Spleen (tissue), 11 donors: ENCODE data around the gene HDAC8. TPM values are rescaled to one million over a fixed set of nuclear protein-coding genes. Genes with fewer than 3 reads are reported as not detected.

Experiments used
- DNase-seq: peaks from one replicate; pipeline ENCODE4 v3.0.0-alpha.2; 2020
- H3K27ac ChIP-seq, 8 donors: fragments of 200-600 bp; sonication (generic) in 7 of 8; 1 replicate in 4 of 8; 2 replicates in 4 of 8; pipeline versions ENCODE4 v1.5.0 to v1.8.0; 2016 to 2021; ENCODE audit warnings: inconsistent platforms in 4 of 8, mild to moderate bottlenecking in 4 of 8, moderate library complexity in 1 of 8
- H3K27me3 ChIP-seq, 7 donors: fragments of 200-600 bp; sonication (generic) in 6 of 7; replicated peaks in 1 of 7; 1 replicate in 4 of 7; 2 replicates in 3 of 7; pipeline versions ENCODE4 v1.5.0 to v1.8.0; 2016 to 2021; ENCODE audit warnings: inconsistent platforms in 3 of 7, mild to moderate bottlenecking in 1 of 7
- H3K36me3 ChIP-seq, 6 donors: fragments of 200-600 bp; sonication (generic) in 5 of 6; 1 replicate in 4 of 6; 2 replicates in 2 of 6; pipeline versions ENCODE4 v1.5.0 to v1.8.0; 2016 to 2021; ENCODE audit warnings: inconsistent platforms in 2 of 6
- H3K4me1 ChIP-seq, 6 donors: fragments of 200-600 bp; sonication (generic) in 5 of 6; 1 replicate in 3 of 6; 2 replicates in 3 of 6; pipeline versions ENCODE4 v1.5.0 to v1.8.0; 2016 to 2021; ENCODE audit warnings: inconsistent platforms in 3 of 6
- H3K4me3 ChIP-seq, 8 donors: fragments of 200-600 bp; sonication (generic) in 7 of 8; 1 replicate in 4 of 8; 2 replicates in 4 of 8; pipeline versions ENCODE4 v1.5.0 to v1.8.0; 2016 to 2021; ENCODE audit warnings: inconsistent platforms in 4 of 8, mild to moderate bottlenecking in 4 of 8, moderate library complexity in 2 of 8
- H3K9me3 ChIP-seq, 8 donors: fragments of 200-600 bp; sonication (generic) in 7 of 8; 1 replicate in 4 of 8; 2 replicates in 4 of 8; pipeline versions ENCODE4 v1.5.0 to v1.8.0; 2016 to 2021; ENCODE audit warnings: inconsistent platforms in 4 of 8
- CTCF ChIP-seq, 11 experiments: fragments of 200-600 bp in 7 of 11; fragments of 450-650 bp in 4 of 11; sonication (generic) in 4 of 11; IDR thresholded peaks in 8 of 11; conservative IDR thresholded peaks in 3 of 11; 1 replicate in 7 of 11; 2 replicates in 4 of 11; pipeline versions ENCODE4 v1.4.0 to v1.8.0; 2016 to 2021; ENCODE audit warnings: antibody characterized with exemption in 11 of 11, inconsistent platforms in 4 of 11, mild to moderate bottlenecking in 1 of 11
- POLR2A ChIP-seq, 3 donors: fragments of 450-650 bp; IDR thresholded peaks; one replicate each; pipeline ENCODE4 v1.5.1; 2017; ENCODE audit warnings: antibody characterized with exemption in 3 of 3, mild to moderate bottlenecking in 1 of 3
- POLR2AphosphoS5 ChIP-seq, 3 donors: sonication (generic); formaldehyde crosslinking; IDR thresholded peaks; one replicate each; pipeline ENCODE4 v1.5.1; 2017; ENCODE audit warnings: antibody characterized with exemption in 3 of 3
- WGBS, 5 donors: extraction: QIAGEN DNeasy Blood & Tissue Kit in 3 of 5; methylation state at CpG; one replicate each; pipeline versions ENCODE4 v1.1.5 to v1.1.7; 2013 to 2018; 5-methylcytosine and 5-hydroxymethylcytosine counted together
- intact Hi-C: fragments of 100-400 bp; cut with DNase I; formaldehyde crosslinking; loops from one replicate; pipeline ENCODE4 v1.15.0; 2023; ENCODE audit warnings: low total_unique reads
- polyA plus RNA-seq, 3 donors: library from polyadenylated mRNA; stranded (reverse); fragments of 200-250 nt; gene quantifications; one replicate each; pipeline ENCODE4 v1.2.1, GENCODE V29; 2013
- total RNA-seq, 7 donors: library from RNA; depleted of rRNA in 3 of 7; stranded (reverse); fragments of >200 nt in 3 of 7; fragmentation: NEBNext Ultra II Directional in 4 of 7; extraction: Animal tissue kit (Norgen Biotek cat#: 25700) in 4 of 7; gene quantifications; one replicate each; pipeline versions ENCODE4 v1.1.0 to v1.2.1, GENCODE V29; 2016 to 2021
- donor health status: healthy with polysubstance abuse.
- donor health status: DM: no; HTN: no; CAD: no; lungs with moderate emphysema.
- donor health status: DM: no; HTN: no; CAD: no.
- donor health status: Bipolar disorder and iron deficiency.
- donor health status: healthy.
- donor health status: DM: no; HTN: no; CAD: no.
- donor health status: DM: yes; HTN: yes; CAD: no.

HDAC8 gene
- total and polyA plus RNA-seq, 10 donors = 15.6 to 54.6 (median 33.5) TPM

GRCh38 chrX:72436010-72436409, 136.6 kb downstream of the HDAC8 start:
- H3K27ac ChIP-seq = no peak overlapping the region
- no peaks in the 10 kb centered on the region for H3K27me3 ChIP-seq
- no peaks in the 10 kb centered on the region for H3K4me1 ChIP-seq
- TF ChIP-seq CTCF (IDR thresholded peaks at IDR 0.05 in 8 of 11, conservative IDR thresholded peaks at IDR 0.05 in 3 of 11) = no peak
- no peak for TF ChIP-seq POLR2A (IDR thresholded peaks at IDR 0.05)
- TF ChIP-seq POLR2AphosphoS5 (IDR thresholded peaks at IDR 0.05) = no peak
- intact Hi-C loops = no loop called here
- peaks cover 0 to 40% (median 26%) of the 10 kb centered on the region in 8 donors for H3K9me3 ChIP-seq
- peaks cover 0 to 54% (median 6%) of the 10 kb centered on the region in 6 donors for H3K36me3 ChIP-seq
- H3K4me3 ChIP-seq = no peak overlapping the region
- DNase-seq = no peak

DNA sequence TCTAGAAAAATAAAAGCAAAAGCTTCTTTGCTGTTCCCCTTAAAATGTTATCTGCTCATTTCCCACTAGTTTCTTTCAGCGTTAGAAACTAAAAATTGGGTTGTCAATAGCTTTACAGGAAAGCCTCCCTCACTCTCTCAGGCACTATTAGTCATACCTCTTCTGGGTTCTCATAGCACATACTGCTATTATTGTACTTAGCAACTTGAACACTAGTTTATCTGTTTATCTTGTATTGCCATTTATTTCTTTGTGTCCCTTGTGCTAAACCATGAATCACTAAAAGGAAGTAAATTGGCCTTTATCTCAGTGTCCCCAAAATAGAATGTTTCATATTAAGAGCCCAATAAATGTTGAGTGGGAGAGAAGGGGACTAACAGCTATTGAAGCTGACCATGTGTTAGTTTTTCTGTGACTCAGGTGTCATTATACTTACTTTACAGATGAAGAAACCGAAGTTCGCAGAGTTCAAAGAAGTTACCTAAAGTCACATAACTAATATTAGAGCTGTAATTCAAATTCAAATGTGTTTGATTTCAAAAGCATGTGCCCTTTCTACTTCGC, 142.2 kb downstream of the HDAC8 start:
- no peak overlapping the region for H3K4me3 ChIP-seq
- no peaks in the 10 kb centered on the region for H3K4me1 ChIP-seq
- H3K27ac ChIP-seq = no peak overlapping the region
- H3K27me3 ChIP-seq = no peaks in the 10 kb centered on the region
- H3K9me3 ChIP-seq = peaks cover 0 to 7% (median 3%) of the 10 kb centered on the region in 8 donors
- intact Hi-C loops = no loop called here
- 76 to 93% (median 87%) methylated on average over 4 of the region's 4 CpGs for WGBS, 5 donors
- H3K36me3 ChIP-seq = peaks cover 0 to 45% (median 0%) of the 10 kb centered on the region in 6 donors
- TF ChIP-seq POLR2A (IDR thresholded peaks at IDR 0.05) (no peak), CTCF (IDR thresholded peaks at IDR 0.05 in 8 of 11, conservative IDR thresholded peaks at IDR 0.05 in 3 of 11) (no peak), POLR2AphosphoS5 (IDR thresholded peaks at IDR 0.05) (no peak)
- no peak for DNase-seq

GRCh38 chrX:72421797-72422196, 150.8 kb downstream of the HDAC8 start:
- intact Hi-C loops = no loop called here
- H3K36me3 ChIP-seq = no peaks in the 10 kb centered on the region
- H3K27me3 ChIP-seq = no peaks in the 10 kb centered on the region
- H3K9me3 ChIP-seq = peaks cover 10 to 64% (median 29%) of the 10 kb centered on the region in 8 donors
- DNase-seq = no peak
- H3K27ac ChIP-seq = no peak overlapping the region
- TF ChIP-seq POLR2A (IDR thresholded peaks at IDR 0.05) (no peak), CTCF (IDR thresholded peaks at IDR 0.05 in 8 of 11, conservative IDR thresholded peaks at IDR 0.05 in 3 of 11) (no peak), POLR2AphosphoS5 (IDR thresholded peaks at IDR 0.05) (no peak)
- H3K4me1 ChIP-seq = no peaks in the 10 kb centered on the region
- H3K4me3 ChIP-seq = no peak overlapping the region

- no peak overlapping the region for H3K27ac ChIP-seq
- no peak for DNase-seq
- peaks cover 0 to 10% (median 0%) of the 10 kb centered on the region in 8 donors for H3K9me3 ChIP-seq
- WGBS, 5 donors = 67 to 85% (median 78%) methylated on average over 1 of the region's 1 CpG
- no peaks in the 10 kb centered on the region for H3K36me3 ChIP-seq
- TF ChIP-seq CTCF (IDR thresholded peaks at IDR 0.05 in 8 of 11, conservative IDR thresholded peaks at IDR 0.05 in 3 of 11) = no peak
- intact Hi-C loops = no loop called here
- H3K4me1 ChIP-seq = no peaks in the 10 kb centered on the region
- no peak overlapping the region for H3K4me3 ChIP-seq
- peaks cover 0 to 9% (median 0%) of the 10 kb centered on the region in 7 donors for H3K27me3 ChIP-seq
These were observed 162.7 kb downstream of the HDAC8 start for GRCh38 chrX:72409993-72410392.
